H1 (cell line): ENCODE data around the gene LLGL2. TPM values are rescaled to one million over a fixed set of nuclear protein-coding genes. Genes with fewer than 3 reads are reported as not detected.

ENCODE experiments used
- CTCF ChIA-PET: fragments of 300-600 bp; sonication (Branson Sonifier 250); formaldehyde crosslinking; loops from one replicate; lab custom pipeline; 2021; ENCODE audit not compliant: partially characterized antibody; lab: Charles Lee
- POLR2A ChIA-PET: fragments of 300-600 bp; sonication (Branson Sonifier 250); formaldehyde crosslinking; loops from one replicate; lab custom pipeline; 2021; ENCODE audit warnings: inconsistent platforms; ENCODE audit not compliant: partially characterized antibody; lab: Charles Lee
- DNase-seq, 2 experiments: peaks; one replicate each; pipeline versions ENCODE4 v3.0.0 to v3.0.0-alpha.2; 2010 to 2022; ENCODE audit warnings: low spot score in 2 of 2, low read depth in 1 of 2, mixed read lengths in 1 of 2
- FAIRE-seq: peaks from 2 replicates; lab custom pipeline; 2011; peaks lifted over from hg19 to GRCh38; lab: Jason Lieb, UNC
- H2AFZ ChIP-seq: 2 replicates; pipeline ENCODE4 v1.8.1; 2012; ENCODE audit warnings: low read length, inconsistent platforms
- H2AK5ac ChIP-seq: 2 replicates; pipeline ENCODE4 v1.6.1; 2013; ENCODE audit warnings: low read depth, low read length
- H2BK120ac ChIP-seq: replicated peaks from 2 replicates; pipeline ENCODE3; 2013; ENCODE audit warnings: low read depth, low read length, inconsistent platforms
- H2BK12ac ChIP-seq: 2 replicates; pipeline ENCODE4 v1.6.1; 2013; ENCODE audit warnings: low read depth, low read length
- H2BK15ac ChIP-seq: 2 replicates; pipeline ENCODE4 v1.6.1; 2013; ENCODE audit warnings: low read length
- H2BK20ac ChIP-seq: 2 replicates; pipeline ENCODE4 v1.6.1; 2013; ENCODE audit warnings: low read length
- H2BK5ac ChIP-seq: 2 replicates; pipeline ENCODE4 v1.6.1; 2013; ENCODE audit warnings: low read depth, low read length
- H3K14ac ChIP-seq: 2 replicates; pipeline ENCODE4 v1.6.1; 2013; ENCODE audit warnings: inconsistent platforms; ENCODE audit not compliant: insufficient read length
- H3K18ac ChIP-seq: 2 replicates; pipeline ENCODE4 v1.6.1; 2013; ENCODE audit warnings: low read length; ENCODE audit errors: extremely low read depth
- H3K23ac ChIP-seq: 2 replicates; pipeline ENCODE4 v1.6.1; 2013; ENCODE audit warnings: inconsistent platforms; ENCODE audit not compliant: insufficient read length
- H3K23me2 ChIP-seq: 2 replicates; pipeline ENCODE4 v1.6.1; 2013; ENCODE audit warnings: low read depth, low read length
- H3K27ac ChIP-seq: 2 replicates; pipeline ENCODE4 v1.6.1; 2011; ENCODE audit warnings: low read depth, low read length, inconsistent platforms
- H3K27me3 ChIP-seq, 4 experiments: replicated peaks in 1 of 4; 1 replicate in 1 of 4; 2 replicates in 3 of 4; pipeline versions ENCODE4 v1.6.1 to v1.8.1; 2011 to 2013; ENCODE audit warnings: low read length in 3 of 4, mild to moderate bottlenecking in 3 of 4, inconsistent platforms in 2 of 4, mixed read lengths in 2 of 4, moderate library complexity in 1 of 4; ENCODE audit not compliant: control insufficient read depth in 3 of 4, insufficient read depth in 3 of 4; ENCODE audit errors: extremely low read depth in 1 of 4
- H3K36me3 ChIP-seq, 4 experiments: 2 replicates each; pipeline versions ENCODE4 v1.6.1 to v1.8.1; 2011 to 2013; ENCODE audit warnings: mild to moderate bottlenecking in 4 of 4, low read length in 3 of 4, moderate library complexity in 2 of 4, control low read depth in 1 of 4, inconsistent platforms in 1 of 4; ENCODE audit not compliant: insufficient read depth in 4 of 4, control insufficient read depth in 2 of 4
- H3K4ac ChIP-seq: replicated peaks from 2 replicates; pipeline ENCODE3; 2013; ENCODE audit warnings: low read length, low read depth, mixed read lengths, inconsistent platforms; ENCODE audit not compliant: insufficient read length
- H3K4me1 ChIP-seq, 4 experiments: replicated peaks in 1 of 4; 1 replicate in 1 of 4; 2 replicates in 3 of 4; pipeline versions ENCODE4 v1.6.1 to v1.8.1; 2011 to 2013; ENCODE audit warnings: low read length in 3 of 4, inconsistent platforms in 2 of 4, mixed read lengths in 1 of 4; ENCODE audit not compliant: insufficient read depth in 4 of 4, control insufficient read depth in 3 of 4
- H3K4me2 ChIP-seq, 2 experiments: 2 replicates each; pipeline versions ENCODE4 v1.6.1 to v1.8.1; 2011 to 2013; ENCODE audit warnings: low read depth in 2 of 2, low read length in 2 of 2, control low read depth in 1 of 2, inconsistent platforms in 1 of 2, mild to moderate bottlenecking in 1 of 2; ENCODE audit not compliant: insufficient read depth in 1 of 2
- H3K4me3 ChIP-seq, 4 experiments: fragments of 200-600, 300-600 bp in 1 of 4; sonication (generic), shearing (Covaris generic), sonication (Bioruptor Twin) in 1 of 4; 2 replicates each; pipeline versions ENCODE4 v1.5.1 to v1.8.1; 2011 to 2016; ENCODE audit warnings: low read length in 4 of 4, low read depth in 3 of 4, control low read depth in 2 of 4, inconsistent platforms in 2 of 4, mild to moderate bottlenecking in 2 of 4, mixed read lengths in 1 of 4, moderate library complexity in 1 of 4; ENCODE audit not compliant: insufficient read depth in 2 of 4; ENCODE audit errors: extremely low read depth in 1 of 4
- H3K56ac ChIP-seq: replicated peaks from 2 replicates; pipeline ENCODE3; 2013; ENCODE audit warnings: low read depth, mild to moderate bottlenecking, mixed read lengths, low read length, inconsistent platforms; ENCODE audit not compliant: insufficient read length
- H3K79me1 ChIP-seq: 2 replicates; pipeline ENCODE4 v1.6.1; 2013; ENCODE audit warnings: low read depth, low read length, control low read depth
- H3K79me2 ChIP-seq, 2 experiments: 2 replicates each; pipeline versions ENCODE4 v1.6.1 to v1.8.1; 2012 to 2013; ENCODE audit warnings: low read length in 2 of 2, mild to moderate bottlenecking in 2 of 2, inconsistent platforms in 1 of 2; ENCODE audit not compliant: insufficient read depth in 2 of 2, control insufficient read depth in 1 of 2
- H3K9ac ChIP-seq, 4 experiments: replicated peaks in 1 of 4; 1 replicate in 1 of 4; 2 replicates in 3 of 4; pipeline versions ENCODE4 v1.6.1 to v1.8.1; 2011 to 2013; ENCODE audit warnings: low read depth in 3 of 4, low read length in 3 of 4, control low read depth in 2 of 4, mild to moderate bottlenecking in 2 of 4, moderate library complexity in 2 of 4, inconsistent platforms in 1 of 4; ENCODE audit errors: extremely low read depth in 1 of 4
- H3K9me3 ChIP-seq, 2 experiments: 2 replicates each; pipeline versions ENCODE4 v1.6.1 to v1.8.1; 2012 to 2013; ENCODE audit warnings: mild to moderate bottlenecking in 2 of 2, moderate library complexity in 2 of 2, control low read depth in 1 of 2, inconsistent platforms in 1 of 2, low read depth in 1 of 2, low read length in 1 of 2, mixed read lengths in 1 of 2; ENCODE audit not compliant: insufficient read depth in 2 of 2
- H4K20me1 ChIP-seq, 2 experiments: replicated peaks in 1 of 2; 2 replicates each; pipeline versions ENCODE3 to v1.8.1; 2011 to 2013; ENCODE audit warnings: inconsistent platforms in 2 of 2, low read length in 2 of 2, mild to moderate bottlenecking in 1 of 2; ENCODE audit not compliant: insufficient read depth in 2 of 2, control insufficient read depth in 1 of 2
- H4K5ac ChIP-seq: 2 replicates; pipeline ENCODE4 v1.6.1; 2013; ENCODE audit warnings: low read length, low read depth, mixed read lengths, inconsistent platforms; ENCODE audit not compliant: insufficient read length
- H4K8ac ChIP-seq: 2 replicates; pipeline ENCODE4 v1.8.0; 2013; ENCODE audit warnings: mild to moderate bottlenecking, moderate library complexity, low read length, inconsistent platforms; ENCODE audit not compliant: insufficient read depth; ENCODE audit errors: extremely low read depth
- H4K91ac ChIP-seq: replicated peaks from 2 replicates; pipeline ENCODE3; 2013; ENCODE audit warnings: low read length, mixed read lengths, inconsistent platforms; ENCODE audit not compliant: insufficient read length
- BRCA1 ChIP-seq: IDR thresholded peaks from 2 replicates; pipeline ENCODE4 v1.6.1; 2012; ENCODE audit warnings: low read depth, low read length, improper control_type of control experiment
- RAD21 ChIP-seq, 2 experiments: IDR thresholded peaks in 1 of 2; conservative IDR thresholded peaks in 1 of 2; 2 replicates each; pipeline ENCODE4 v1.6.1; 2011; ENCODE audit warnings: low read depth in 2 of 2, low read length in 2 of 2, improper control_type of control experiment in 1 of 2, inconsistent platforms in 1 of 2, mild to moderate bottlenecking in 1 of 2, moderate library complexity in 1 of 2
- SIRT6 ChIP-seq: IDR thresholded peaks from one replicate; pipeline ENCODE4 v1.7.1; 2012; ENCODE audit warnings: low read length, inconsistent platforms
- SP1 ChIP-seq: IDR thresholded peaks from 2 replicates; pipeline ENCODE4 v1.6.1; 2011; ENCODE audit warnings: low read depth, low read length
- TBP ChIP-seq: IDR thresholded peaks from 2 replicates; pipeline ENCODE4 v1.6.1; 2011; ENCODE audit warnings: low read depth, low read length, improper control_type of control experiment
- WGBS, 2 experiments: shearing (Covaris generic) in 1 of 2; methylation state at CpG; one replicate each; pipeline versions ENCODE4 v1.1.6 to v1.1.7; 2013 to 2015; ENCODE audit warnings: low lambda C conversion rate in 2 of 2, mixed read lengths in 2 of 2, inconsistent platforms in 1 of 2, low coverage in 1 of 2, missing lambda C conversion rate in 1 of 2; ENCODE audit not compliant: insufficient replicate concordance in 2 of 2, insufficient coverage in 1 of 2, insufficient read length in 1 of 2; ENCODE audit errors: extremely low coverage in 1 of 2, missing lambda C conversion rate in 1 of 2; 5-methylcytosine and 5-hydroxymethylcytosine counted together
- polyA plus RNA-seq, 7 experiments: library from polyadenylated mRNA; depleted of rRNA in 3 of 7; stranded (reverse) in 5 of 7; unstranded in 2 of 7; fragments of >200 nt in 5 of 7; fragments of 200-250 nt in 2 of 7; gene quantifications; 1 replicate in 5 of 7; 2 replicates in 1 of 7; 4 replicates in 1 of 7; pipeline versions ENCODE4 v1.2.1 to v1.2.3, GENCODE V29; 2011 to 2013; ENCODE audit warnings: missing spikeins in 2 of 7, mixed read lengths in 2 of 7
- total RNA-seq: library from RNA; stranded (reverse); fragmentation: NEBNext Ultra II Directional; extraction: Animal tissue kit (Norgen Biotek cat#: 25700); gene quantifications from 2 replicates; pipeline ENCODE4 v1.2.1, GENCODE V29; 2021

The LLGL2 gene
- total and polyA plus RNA-seq, 2 of the 8 experiments (the other 6 are each of a cell fraction or from before 2014, with no cell fraction given), result 64.5 to 77.1 TPM

DNA sequence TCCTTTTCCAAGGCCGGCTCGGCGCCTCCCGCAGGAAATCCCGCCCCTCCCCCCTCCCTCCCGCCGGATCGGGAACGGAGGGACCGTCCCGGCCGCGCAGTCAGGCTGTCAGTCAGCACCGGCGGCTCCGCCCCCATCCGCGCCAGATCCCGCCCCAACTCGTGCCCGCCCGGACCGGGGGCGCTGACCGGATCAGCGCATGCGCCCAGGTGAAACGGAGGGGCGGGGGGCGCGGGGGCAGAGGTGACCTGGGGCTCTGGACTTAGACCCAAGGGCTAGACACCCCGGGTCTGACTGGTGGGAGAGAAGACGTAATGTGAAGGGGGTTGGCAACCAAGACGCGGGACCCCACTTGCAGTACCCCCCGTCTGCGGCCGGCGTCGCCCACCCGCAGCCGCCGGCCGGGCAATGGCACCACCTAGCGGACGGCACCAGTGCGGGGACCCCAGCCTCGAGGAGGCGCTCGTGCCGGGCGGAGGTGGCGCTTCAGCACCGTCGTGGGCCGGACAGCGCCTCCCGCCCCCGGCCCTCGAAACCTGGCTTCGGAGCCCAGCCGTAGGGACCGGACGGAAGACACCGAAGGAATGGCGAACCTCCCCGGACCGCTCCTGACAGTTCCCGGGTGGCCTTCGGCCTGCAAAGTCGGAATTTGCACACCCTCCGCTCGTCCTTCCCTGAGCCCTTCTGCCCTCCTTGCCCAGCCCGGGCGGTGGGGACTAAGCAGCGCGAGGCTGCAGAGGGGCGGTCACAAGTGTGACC is 9.8 kb upstream of the LLGL2 start, which contains the start of gene CASKIN2:
CASKIN2 (minus strand) TSS at position 42 of the 759 bp plus-strand sequence. CDS start 1,733 bp downstream, outside the sequence.
- Histone ChIP-seq H4K20me1 (peaks cover 2 to 32% of the 10 kb centered on the region in 2 experiments), H3K4me2 (peak within 1 kb of the TSS; percentile 86 to 99), H3K23me2 (peaks cover 18% of the 10 kb centered on the region), H3K23ac (no peak within 1 kb of the TSS), H2BK20ac (no peak within 1 kb of the TSS), H3K79me1 (peaks cover 3% of the 10 kb centered on the region), H3K56ac (peak within 1 kb of the TSS; percentile 42), H3K18ac (peak within 1 kb of the TSS; percentile 97; the same call in 1 of the 2 replicates), H4K8ac (peak within 1 kb of the TSS; percentile 22; the same call in 1 of the 2 replicates), H3K9ac (peak within 1 kb of the TSS; percentile 45 to 77 (median 70)), H2BK12ac (peak within 1 kb of the TSS; percentile 68; the same call in 1 of the 2 replicates), H3K4ac (peak within 1 kb of the TSS; percentile 78), H3K27me3 (no peaks in the 10 kb centered on the region), H3K36me3 (peaks cover 0 to 12% (median 4%) of the 10 kb centered on the region in 4 experiments; a peak in 3 of 8 replicates), H2BK5ac (peak within 1 kb of the TSS; percentile 82; the same call in 1 of the 2 replicates), H2AFZ (peak within 1 kb of the TSS; percentile 66; the same call in 1 of the 2 replicates), H2AK5ac (no peak within 1 kb of the TSS), H3K9me3 (no peaks in the 10 kb centered on the region), H2BK120ac (no peak within 1 kb of the TSS), H2BK15ac (no peak within 1 kb of the TSS), H3K4me3 (peak within 1 kb of the TSS; percentile 79 to 92 (median 82)), H3K27ac (peak within 1 kb of the TSS; percentile 59), H4K91ac (peak within 1 kb of the TSS; percentile 54), H3K79me2 (peaks cover 0 to 16% of the 10 kb centered on the region in 2 experiments; a peak in 1 of 4 replicates), H3K14ac (no peak within 1 kb of the TSS), H3K4me1 (peaks cover 0 to 14% (median 8%) of the 10 kb centered on the region in 4 experiments; a peak in 6 of 7 replicates), H4K5ac (peak within 1 kb of the TSS; percentile 97)
- DNase-seq, result peak; percentile 77 to 99
- WGBS, 2 experiments, result 1% methylated on average over 36 of the region's 78 CpGs; no CpG with 5 or more reads in 1 of the 2 experiments
- ChIA-PET POLR2A (interaction anchor here (0.7 to 2.5 kb wide), 8 partner anchors 10 to 74 kb away, joined by 3 to 23 read pairs (median 5); partner anchors contain the start of gene LLGL2), CTCF (interaction anchor here (0.8 to 3.3 kb wide), 14 partner anchors 9 to 226 kb away, joined by 3 to 18 read pairs (median 6); partner anchors contain the start of genes LLGL2, SLC25A19 and SMIM5)
- FAIRE-seq, result no peak
- TF ChIP-seq SIRT6, result no peak
- peak; percentile 47 to 77 for TF ChIP-seq RAD21 (IDR thresholded peaks at IDR 0.05 in 1 of 2, conservative IDR thresholded peaks at IDR 0.05 in 1 of 2; ENCODE audit: low read depth in 2 of 2, low read length in 2 of 2)
- no peak for TF ChIP-seq BRCA1
- TF ChIP-seq SP1, result no peak
- peak; percentile 22; the same call in 1 of the 2 replicates for TF ChIP-seq TBP
